ENCODE results near the gene SETD1A.
"Not testable (repeated sequence)": the region's sequence is repeated elsewhere in the genome, so short reads cannot be mapped to it uniquely, and the experiment has no call there.

The SETD1A gene

GRCh38 chr16:30925632-30925987, 31.9 kb upstream of the SETD1A start:
- Mint-ChIP-seq H3K36me3 (ENCODE audit: low read depth) (peaks cover 5% of the 10 kb centered on the region), H3K4me1 (peaks cover 13% of the 10 kb centered on the region), H3K9me3 (no peaks in the 10 kb centered on the region), H3K27me3 (no peaks in the 10 kb centered on the region), H3K27ac (no peak overlapping the region), H3K4me3 (peak overlapping the region; percentile 25)
- ATAC-seq (no peak), DNase-seq (no peak)

GRCh38 chr16:30925995-30926811, 31.4 kb upstream of the SETD1A start:
- Mint-ChIP-seq H3K36me3 (ENCODE audit: low read depth) (peaks cover 6% of the 10 kb centered on the region), H3K9me3 (no peaks in the 10 kb centered on the region), H3K4me3 (peak overlapping the region; percentile 25), H3K27ac (no peak overlapping the region), H3K4me1 (peaks cover 13% of the 10 kb centered on the region), H3K27me3 (no peaks in the 10 kb centered on the region)
- ATAC-seq (no peak), DNase-seq (no peak)

- peaks cover 6% of the 10 kb centered on the region for H3K36me3 Mint-ChIP-seq (ENCODE audit: low read depth)
- no peak overlapping the region for H3K27ac Mint-ChIP-seq
- ATAC-seq (no peak), DNase-seq (no peak)
- peaks cover 9% of the 10 kb centered on the region for H3K4me1 Mint-ChIP-seq
- no peaks in the 10 kb centered on the region for H3K9me3 Mint-ChIP-seq
- no peaks in the 10 kb centered on the region for H3K27me3 Mint-ChIP-seq
- H3K4me3 Mint-ChIP-seq, result no peak overlapping the region
Measured at GRCh38 chr16:30926937-30927788, 30.4 kb upstream of the SETD1A start.

GRCh38 chr16:30927789-30928378, 29.7 kb upstream of the SETD1A start:
- H3K27ac Mint-ChIP-seq, result no peak overlapping the region
- H3K9me3 Mint-ChIP-seq, result no peaks in the 10 kb centered on the region
- ATAC-seq, result peak; percentile 34
- no peaks in the 10 kb centered on the region for H3K27me3 Mint-ChIP-seq
- DNase-seq, result peak; percentile 36
- peaks cover 6% of the 10 kb centered on the region for H3K36me3 Mint-ChIP-seq (ENCODE audit: low read depth)
- H3K4me1 Mint-ChIP-seq, result peaks cover 8% of the 10 kb centered on the region
- H3K4me3 Mint-ChIP-seq, result no peak overlapping the region

- DNase-seq, result no peak
- no peak overlapping the region for H3K27ac Mint-ChIP-seq
- H3K27me3 Mint-ChIP-seq, result no peaks in the 10 kb centered on the region
- H3K4me3 Mint-ChIP-seq, result no peak overlapping the region
- H3K4me1 Mint-ChIP-seq, result peaks cover 8% of the 10 kb centered on the region
- H3K9me3 Mint-ChIP-seq, result no peaks in the 10 kb centered on the region
- ATAC-seq, result no peak
- peaks cover 6% of the 10 kb centered on the region for H3K36me3 Mint-ChIP-seq (ENCODE audit: low read depth)
Measured at GRCh38 chr16:30928390-30928789, 29.2 kb upstream of the SETD1A start.

GRCh38 chr16:30929167-30929566, 28.4 kb upstream of the SETD1A start:
- Mint-ChIP-seq H3K4me1 (peaks cover 8% of the 10 kb centered on the region), H3K9me3 (no peaks in the 10 kb centered on the region), H3K27ac (no peak overlapping the region), H3K36me3 (ENCODE audit: low read depth) (peaks cover 6% of the 10 kb centered on the region), H3K27me3 (no peaks in the 10 kb centered on the region), H3K4me3 (no peak overlapping the region)
- no peak for DNase-seq
- no peak for ATAC-seq

GRCh38 chr16:30930160-30930571, 27.4 kb upstream of the SETD1A start:
- Mint-ChIP-seq H3K4me3 (no peak overlapping the region), H3K36me3 (ENCODE audit: low read depth) (peaks cover 9% of the 10 kb centered on the region), H3K27ac (no peak overlapping the region), H3K9me3 (no peaks in the 10 kb centered on the region), H3K27me3 (no peaks in the 10 kb centered on the region), H3K4me1 (peaks cover 9% of the 10 kb centered on the region)
- ATAC-seq (no peak), DNase-seq (no peak)

GRCh38 chr16:30931068-30931650, 26.4 kb upstream of the SETD1A start:
- Mint-ChIP-seq H3K27ac (no peak overlapping the region), H3K36me3 (ENCODE audit: low read depth) (peaks cover 11% of the 10 kb centered on the region), H3K4me1 (peaks cover 6% of the 10 kb centered on the region), H3K4me3 (no peak overlapping the region), H3K27me3 (no peaks in the 10 kb centered on the region), H3K9me3 (no peaks in the 10 kb centered on the region)
- DNase-seq, result no peak
- ATAC-seq, result no peak

- ATAC-seq (no peak), DNase-seq (peak; percentile 51)
- no peak overlapping the region for H3K27ac Mint-ChIP-seq
- H3K36me3 Mint-ChIP-seq (ENCODE audit: low read depth), result peaks cover 14% of the 10 kb centered on the region
- H3K27me3 Mint-ChIP-seq, result no peaks in the 10 kb centered on the region
- no peak overlapping the region for H3K4me3 Mint-ChIP-seq
- H3K4me1 Mint-ChIP-seq, result peaks cover 10% of the 10 kb centered on the region
- H3K9me3 Mint-ChIP-seq, result no peaks in the 10 kb centered on the region
Measured at GRCh38 chr16:30934827-30935557, 22.6 kb upstream of the SETD1A start.

GRCh38 chr16:30937692-30938091, 19.9 kb upstream of the SETD1A start:
- H3K27ac Mint-ChIP-seq, result no peak overlapping the region
- H3K27me3 Mint-ChIP-seq, result no peaks in the 10 kb centered on the region
- H3K4me3 Mint-ChIP-seq, result no peak overlapping the region
- ATAC-seq (no peak), DNase-seq (no peak)
- H3K9me3 Mint-ChIP-seq, result no peaks in the 10 kb centered on the region
- H3K36me3 Mint-ChIP-seq (ENCODE audit: low read depth), result peaks cover 13% of the 10 kb centered on the region
- peaks cover 25% of the 10 kb centered on the region for H3K4me1 Mint-ChIP-seq

- H3K27me3 Mint-ChIP-seq, ATAC-seq, H3K27ac Mint-ChIP-seq, H3K4me3 Mint-ChIP-seq, DNase-seq, H3K9me3 Mint-ChIP-seq: not testable (repeated sequence)
- peaks cover 22% of the 10 kb centered on the region for H3K36me3 Mint-ChIP-seq (ENCODE audit: low read depth)
- peaks cover 26% of the 10 kb centered on the region for H3K4me1 Mint-ChIP-seq
Measured at GRCh38 chr16:30939571-30939970, 18.0 kb upstream of the SETD1A start.

GRCh38 chr16:30941600-30942425, 15.7 kb upstream of the SETD1A start:
- H3K4me3 Mint-ChIP-seq, result no peak overlapping the region
- H3K9me3 Mint-ChIP-seq, result no peaks in the 10 kb centered on the region
- DNase-seq (peak; percentile 75), ATAC-seq (peak; percentile 88)
- H3K27me3 Mint-ChIP-seq, result no peaks in the 10 kb centered on the region
- peaks cover 21% of the 10 kb centered on the region for H3K4me1 Mint-ChIP-seq
- H3K36me3 Mint-ChIP-seq (ENCODE audit: low read depth), result peaks cover 22% of the 10 kb centered on the region
- no peak overlapping the region for H3K27ac Mint-ChIP-seq

GRCh38 chr16:30942426-30942806, 15.1 kb upstream of the SETD1A start:
- Mint-ChIP-seq H3K36me3 (ENCODE audit: low read depth) (peaks cover 22% of the 10 kb centered on the region), H3K27me3 (no peaks in the 10 kb centered on the region), H3K4me3 (no peak overlapping the region), H3K27ac (no peak overlapping the region), H3K4me1 (peaks cover 21% of the 10 kb centered on the region), H3K9me3 (no peaks in the 10 kb centered on the region)
- DNase-seq (no peak), ATAC-seq (peak; percentile 37)
